Parathyroid adenoma (tissue), 2 donors: ENCODE data around the gene CSAG3.
"Not testable (repeated sequence)": the region's sequence is repeated elsewhere in the genome, so short reads cannot be mapped to it uniquely, and the experiment has no call there.

Source experiments
- H2AFZ ChIP-seq: fragments of 300-600 bp; sonication (generic); one replicate; pipeline ENCODE4 v1.7.0; 2017; ENCODE audit warnings: antibody characterized with exemption, mild to moderate bottlenecking
- H3K27ac ChIP-seq: fragments of 300-600 bp; sonication (generic); one replicate; pipeline ENCODE4 v1.7.0; 2017
- H3K27me3 ChIP-seq: fragments of 300-600 bp; sonication (generic); one replicate; pipeline ENCODE4 v1.7.0; 2017; ENCODE audit warnings: low read length; ENCODE audit not compliant: control insufficient read depth, insufficient read depth
- H3K36me3 ChIP-seq: fragments of 300-600 bp; sonication (generic); one replicate; pipeline ENCODE4 v1.7.0; 2017; ENCODE audit warnings: low read length; ENCODE audit not compliant: control insufficient read depth, insufficient read depth
- H3K4me1 ChIP-seq: fragments of 300-600 bp; sonication (generic); one replicate; pipeline ENCODE4 v1.7.0; 2017; ENCODE audit warnings: control low read depth
- H3K4me2 ChIP-seq: fragments of 300-600 bp; sonication (generic); one replicate; pipeline ENCODE4 v1.7.0; 2017; ENCODE audit warnings: low read length
- H3K4me3 ChIP-seq: fragments of 300-600 bp; sonication (generic); one replicate; pipeline ENCODE4 v1.7.0; 2017; ENCODE audit warnings: low read depth, low read length
- H3K79me2 ChIP-seq: fragments of 300-600 bp; sonication (generic); one replicate; pipeline ENCODE4 v1.7.0; 2017; ENCODE audit warnings: control low read depth
- H3K9ac ChIP-seq: fragments of 300-600 bp; sonication (generic); one replicate; pipeline ENCODE4 v1.7.0; 2017; ENCODE audit warnings: mild to moderate bottlenecking
- H3K9me3 ChIP-seq: fragments of 300-600 bp; sonication (generic); one replicate; pipeline ENCODE4 v1.7.0; 2017; ENCODE audit warnings: low read length; ENCODE audit not compliant: control insufficient read depth
- CTCF ChIP-seq: fragments of 300-600 bp; sonication (generic); IDR thresholded peaks from one replicate; pipeline ENCODE4 v1.7.0; 2017; ENCODE audit warnings: antibody characterized with exemption, mild to moderate bottlenecking
- donor health status: primary hyperparathyroidism.

CSAG3 gene

GRCh38 chrX:152766562-152766961 lies 7.5 kb downstream of the CSAG3 start:
- not testable (repeated sequence) for H3K9me3 ChIP-seq, H3K79me2 ChIP-seq, H3K27ac ChIP-seq, H3K36me3 ChIP-seq, H3K27me3 ChIP-seq, H3K4me2 ChIP-seq, H3K4me3 ChIP-seq, H3K4me1 ChIP-seq, H3K9ac ChIP-seq, H2AFZ ChIP-seq

- not testable (repeated sequence) for H3K4me1 ChIP-seq, H3K36me3 ChIP-seq, H3K27ac ChIP-seq, H3K27me3 ChIP-seq, H3K79me2 ChIP-seq, H2AFZ ChIP-seq, H3K9ac ChIP-seq, H3K9me3 ChIP-seq, H3K4me3 ChIP-seq, H3K4me2 ChIP-seq
Measured at GRCh38 chrX:152769549-152770289, 10.7 kb downstream of the CSAG3 start, which contains the start of gene MAGEA6. Gene MAGEA6, minus strand, starts transcription at chrX:152769689. Its CDS starts 2,039 bp downstream, at chrX:152767650.

GRCh38 chrX:152787062-152787461 lies 28.0 kb downstream of the CSAG3 start:
- H3K4me2 ChIP-seq, H3K27ac ChIP-seq, H3K9me3 ChIP-seq, H3K9ac ChIP-seq, H3K27me3 ChIP-seq, H2AFZ ChIP-seq, H3K4me1 ChIP-seq, H3K4me3 ChIP-seq, H3K79me2 ChIP-seq, H3K36me3 ChIP-seq: not testable (repeated sequence)

GRCh38 chrX:152798945-152799344 lies 39.9 kb downstream of the CSAG3 start:
- Histone ChIP-seq H3K27ac (no peak overlapping the region), H3K36me3 (no peaks in the 10 kb centered on the region), H2AFZ (no peak overlapping the region), H3K27me3 (no peaks in the 10 kb centered on the region), H3K4me1 (no peaks in the 10 kb centered on the region), H3K9me3 (no peaks in the 10 kb centered on the region), H3K79me2 (no peaks in the 10 kb centered on the region), H3K4me2 (no peak overlapping the region), H3K4me3 (no peak overlapping the region), H3K9ac (no peak overlapping the region)
- TF ChIP-seq CTCF: no peak

- H3K27me3 ChIP-seq: no peaks in the 10 kb centered on the region
- no peaks in the 10 kb centered on the region for H3K9me3 ChIP-seq
- no peak overlapping the region for H3K27ac ChIP-seq
- H2AFZ ChIP-seq: no peak overlapping the region
- H3K4me2 ChIP-seq: no peak overlapping the region
- no peaks in the 10 kb centered on the region for H3K4me1 ChIP-seq
- no peak for TF ChIP-seq CTCF
- no peaks in the 10 kb centered on the region for H3K36me3 ChIP-seq
- H3K79me2 ChIP-seq: no peaks in the 10 kb centered on the region
- H3K4me3 ChIP-seq: no peak overlapping the region
- no peak overlapping the region for H3K9ac ChIP-seq
Measured at GRCh38 chrX:152806035-152806434, 47.0 kb downstream of the CSAG3 start.
